Measurements from ENCODE around the gene NEDD8.

NEDD8 gene

DNA sequence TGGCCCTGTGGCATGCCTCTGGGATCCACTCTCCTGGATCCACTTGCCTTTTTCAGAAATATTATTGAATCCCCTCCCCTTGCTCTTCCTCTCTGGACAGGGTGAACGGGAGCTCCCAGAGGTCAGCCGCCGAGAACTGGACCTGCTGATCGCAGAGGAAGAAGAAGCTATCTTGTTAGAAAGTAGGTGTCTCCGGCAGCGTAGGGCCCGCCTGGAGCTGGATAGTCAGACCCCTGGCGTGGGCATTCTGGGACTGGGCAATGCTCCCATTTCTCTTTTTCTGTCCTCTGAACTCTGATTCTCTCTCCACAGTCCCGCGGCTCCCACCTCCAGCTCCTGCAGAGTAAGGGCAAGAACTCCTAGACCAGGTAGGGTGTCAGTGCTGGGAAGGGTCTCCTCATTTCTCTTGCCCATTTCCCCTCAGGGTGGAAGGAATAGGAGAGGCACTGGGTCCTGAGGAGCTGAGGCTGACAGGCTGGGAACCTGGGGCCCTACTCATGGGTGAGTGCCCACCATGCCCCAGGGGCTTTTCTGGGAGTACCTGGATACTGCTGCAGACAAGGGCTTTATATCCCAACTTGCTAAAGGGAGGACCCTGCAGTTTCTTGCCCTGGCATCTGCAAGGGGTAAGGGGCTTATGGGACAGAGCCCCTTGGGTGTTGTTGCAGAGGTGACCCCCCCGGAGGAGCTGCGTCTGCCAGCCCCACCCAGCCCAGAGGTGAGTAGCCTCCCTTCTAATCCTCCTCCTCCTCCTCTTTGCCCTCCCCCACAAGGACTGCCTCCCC, 54.9 kb downstream of the NEDD8 start:
- no peak for DNase-seq

DNA sequence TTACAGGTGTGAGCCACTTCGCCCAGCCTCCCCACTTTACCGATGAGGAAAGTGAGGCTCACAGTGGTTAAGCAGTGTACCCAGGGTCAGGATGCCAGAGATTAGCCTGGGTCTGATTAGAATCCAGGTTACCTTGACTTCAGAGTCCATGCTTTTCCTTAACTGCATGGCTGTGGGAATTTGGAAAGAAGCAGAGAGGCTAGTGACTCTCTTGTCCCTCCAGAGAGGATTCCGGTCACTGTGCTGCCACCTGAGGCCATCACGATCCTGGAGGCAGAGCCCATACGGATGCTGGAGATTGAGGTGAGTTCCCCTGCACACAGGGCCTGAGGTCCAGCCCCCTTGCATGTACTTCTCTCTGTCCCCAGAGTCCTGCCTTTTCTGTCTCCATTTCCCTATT, 55.6 kb downstream of the NEDD8 start:
- DNase-seq: no peak

DNA sequence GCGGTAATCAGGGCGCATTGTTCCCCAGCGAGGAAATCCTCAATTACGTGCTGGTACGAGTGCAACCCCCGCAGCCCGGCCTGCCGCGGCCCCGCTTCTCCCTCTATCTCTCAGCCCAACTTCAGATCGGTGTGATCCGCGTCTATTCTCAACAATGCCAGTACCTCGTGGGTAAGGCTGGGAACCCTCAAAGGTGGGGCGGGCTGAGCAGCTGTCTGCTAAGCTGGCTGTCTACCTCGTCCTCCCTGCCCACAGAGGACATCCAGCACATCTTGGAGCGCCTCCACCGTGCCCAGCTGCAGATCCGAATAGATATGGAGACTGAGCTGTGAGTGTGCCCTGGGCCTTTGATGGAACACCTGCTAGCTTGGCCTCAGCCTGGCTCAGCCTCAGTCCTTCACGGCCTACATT, 59.3 kb downstream of the NEDD8 start:
- no peak for DNase-seq

DNA sequence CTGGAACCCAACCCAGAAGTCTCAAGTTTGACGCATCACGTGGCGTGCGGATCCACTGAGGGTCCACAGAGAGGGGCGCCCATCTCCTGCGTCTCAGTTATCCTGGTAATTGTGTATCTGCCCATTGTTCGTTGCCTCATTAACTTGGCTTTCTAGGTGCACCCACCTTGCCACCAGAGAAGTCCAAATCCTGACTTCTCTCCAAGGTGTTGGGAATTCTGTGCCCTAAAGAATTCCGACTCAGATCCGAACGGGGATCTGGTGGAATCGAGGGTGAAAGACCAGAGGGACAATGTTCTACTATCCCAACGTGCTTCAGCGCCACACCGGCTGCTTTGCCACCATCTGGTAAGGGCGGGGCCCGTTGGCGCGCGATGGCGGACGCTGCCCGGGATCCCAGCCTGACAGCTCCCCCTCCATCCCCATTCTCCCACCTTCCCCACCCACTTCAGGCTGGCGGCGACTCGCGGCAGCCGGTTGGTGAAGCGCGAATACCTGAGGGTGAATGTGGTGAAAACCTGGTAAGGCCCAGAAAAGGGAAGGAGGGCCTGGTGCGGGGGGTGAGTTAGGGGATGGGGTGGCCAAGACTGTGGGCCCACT, 59.8 kb downstream of the NEDD8 start:
- no peak for DNase-seq

DNA sequence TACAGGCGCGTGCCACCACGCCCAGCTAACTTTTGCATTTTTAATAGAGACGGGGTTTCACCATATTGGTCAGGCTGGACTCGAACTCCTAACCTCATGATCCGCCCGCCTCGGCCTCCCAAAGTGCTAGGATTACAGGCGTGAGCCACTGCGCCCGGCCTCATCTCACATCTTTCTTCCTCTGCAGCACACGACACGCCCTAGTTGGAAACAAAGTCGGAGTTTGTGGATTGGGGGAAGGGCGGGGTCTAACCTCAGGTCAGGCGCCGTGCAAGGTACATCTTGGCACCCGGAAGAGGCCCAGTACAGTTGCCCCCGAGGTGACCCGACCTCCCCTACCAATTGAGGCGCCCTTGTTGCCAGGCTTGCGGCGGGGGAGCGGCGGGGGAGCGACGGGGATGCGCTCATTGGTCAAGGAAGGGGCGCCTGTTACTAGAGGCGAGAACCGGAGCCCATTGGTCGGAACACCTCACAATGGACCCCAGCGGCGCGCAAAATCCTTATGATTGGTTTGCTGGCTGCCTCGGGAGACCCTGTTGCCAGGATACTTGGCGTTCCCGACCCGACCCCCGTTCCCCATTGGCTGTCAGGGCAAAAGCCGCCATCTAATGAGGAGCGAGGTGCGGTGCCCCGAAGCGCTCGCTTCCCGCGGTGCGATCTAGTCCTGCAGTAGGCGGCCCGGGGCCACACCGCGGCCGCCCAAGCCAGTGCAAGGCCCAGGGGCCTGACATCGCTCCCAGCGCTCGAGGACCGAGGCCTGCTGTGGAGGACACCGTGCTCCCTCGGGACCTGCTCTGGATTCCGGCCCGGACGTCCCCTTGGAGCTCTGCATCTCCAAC, 60.5 kb downstream of the NEDD8 start, which contains the start of gene REC8:
Gene REC8, plus strand, starts transcription at position 659 of the 839 bp plus-strand sequence. CDS start 473 bp downstream, outside the sequence.
- peak; percentile 73 for DNase-seq

DNA sequence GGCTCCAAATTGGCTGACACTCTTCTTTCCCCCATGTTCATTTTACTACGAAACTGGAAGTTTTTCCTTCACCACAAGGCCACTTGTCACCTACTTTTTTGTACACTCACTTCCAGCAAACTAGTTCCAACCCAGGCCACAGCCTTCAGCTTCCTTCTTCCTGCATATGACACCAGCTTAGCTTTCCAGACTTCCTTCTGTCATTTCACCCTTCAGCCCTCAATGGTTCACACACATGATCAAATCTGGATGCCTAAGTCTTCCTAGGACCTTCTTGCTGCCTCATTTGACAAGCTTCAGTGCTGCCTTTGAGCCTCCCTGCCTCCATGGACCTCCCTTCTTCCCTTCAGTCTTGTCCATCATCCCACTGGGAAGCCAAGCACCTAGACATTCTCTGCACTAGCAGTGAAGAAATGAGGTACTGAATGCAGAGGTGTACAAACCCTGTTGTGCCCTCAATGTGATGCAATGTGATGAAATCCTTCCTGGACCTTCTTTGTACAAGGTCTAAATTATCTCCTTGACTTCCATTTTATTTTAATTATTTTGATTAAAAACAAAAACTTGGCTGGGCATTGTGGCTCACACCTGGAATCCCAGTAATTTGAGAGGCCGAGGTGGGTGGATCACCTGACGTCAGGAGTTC, 64.6 kb downstream of the NEDD8 start:
- no peak for DNase-seq
